HCT116 (cell line): ENCODE data around the gene MAPKAPK5.

Experiments used
- ELF1 ChIP-seq: IDR thresholded peaks from 2 replicates; pipeline ENCODE4 v1.6.1; 2012; ENCODE audit warnings: low read depth, borderline replicate concordance
- EZH2 ChIP-seq: fragments of 200-600 bp; sonication (generic); IDR thresholded peaks from 2 replicates; pipeline ENCODE4 v1.6.1; 2017; ENCODE audit warnings: antibody characterized with exemption, mixed run types
- JUND ChIP-seq: IDR thresholded peaks from 2 replicates; pipeline ENCODE4 v1.6.1; 2012
- POLR2A ChIP-seq: IDR thresholded peaks from 2 replicates; pipeline ENCODE4 v1.7.0; 2011; ENCODE audit warnings: borderline replicate concordance; ENCODE audit not compliant: insufficient read depth, insufficient read length; ENCODE audit errors: extremely low read depth
- POLR2AphosphoS5 ChIP-seq: IDR thresholded peaks from 2 replicates; pipeline ENCODE4 v1.6.1; 2011; ENCODE audit warnings: mild to moderate bottlenecking, low read depth, low read length, moderate library complexity
- RAD21 ChIP-seq: IDR thresholded peaks from 2 replicates; pipeline ENCODE4 v1.6.1; 2012; ENCODE audit warnings: low read depth, mild to moderate bottlenecking
- ZNF274 ChIP-seq: fragments of 200-500 bp; sonication (Bioruptor generic); IDR thresholded peaks from 2 replicates; pipeline ENCODE4 v1.6.1; 2014; ENCODE audit warnings: mild to moderate bottlenecking, low read depth, low read length, inconsistent platforms
- TF ChIP-seq, protein P1 (sequence below), 3 experiments: fragments of 200-600 bp in 1 of 3; sonication (generic) in 1 of 3; IDR thresholded peaks in 2 of 3; conservative IDR thresholded peaks in 1 of 3; 2 replicates each; pipeline ENCODE4 v1.5.1; 2012 to 2017; ENCODE audit warnings: low read depth in 2 of 3, low read length in 2 of 3, antibody characterized with exemption in 1 of 3, borderline replicate concordance in 1 of 3, control low read depth in 1 of 3, mild to moderate bottlenecking in 1 of 3, mixed read lengths in 1 of 3, mixed run types in 1 of 3, moderate library complexity in 1 of 3; ENCODE audit not compliant: insufficient read depth in 1 of 3
- TF ChIP-seq, protein P2 (sequence below): IDR thresholded peaks from 2 replicates; pipeline ENCODE4 v1.6.1; 2012
- TF ChIP-seq, protein P3 (sequence below): IDR thresholded peaks from 2 replicates; pipeline ENCODE4 v1.6.1; 2012
- TF ChIP-seq, protein P4 (sequence below): IDR thresholded peaks from 2 replicates; pipeline ENCODE4 v1.6.1; 2012; ENCODE audit warnings: low read depth

DNA sequence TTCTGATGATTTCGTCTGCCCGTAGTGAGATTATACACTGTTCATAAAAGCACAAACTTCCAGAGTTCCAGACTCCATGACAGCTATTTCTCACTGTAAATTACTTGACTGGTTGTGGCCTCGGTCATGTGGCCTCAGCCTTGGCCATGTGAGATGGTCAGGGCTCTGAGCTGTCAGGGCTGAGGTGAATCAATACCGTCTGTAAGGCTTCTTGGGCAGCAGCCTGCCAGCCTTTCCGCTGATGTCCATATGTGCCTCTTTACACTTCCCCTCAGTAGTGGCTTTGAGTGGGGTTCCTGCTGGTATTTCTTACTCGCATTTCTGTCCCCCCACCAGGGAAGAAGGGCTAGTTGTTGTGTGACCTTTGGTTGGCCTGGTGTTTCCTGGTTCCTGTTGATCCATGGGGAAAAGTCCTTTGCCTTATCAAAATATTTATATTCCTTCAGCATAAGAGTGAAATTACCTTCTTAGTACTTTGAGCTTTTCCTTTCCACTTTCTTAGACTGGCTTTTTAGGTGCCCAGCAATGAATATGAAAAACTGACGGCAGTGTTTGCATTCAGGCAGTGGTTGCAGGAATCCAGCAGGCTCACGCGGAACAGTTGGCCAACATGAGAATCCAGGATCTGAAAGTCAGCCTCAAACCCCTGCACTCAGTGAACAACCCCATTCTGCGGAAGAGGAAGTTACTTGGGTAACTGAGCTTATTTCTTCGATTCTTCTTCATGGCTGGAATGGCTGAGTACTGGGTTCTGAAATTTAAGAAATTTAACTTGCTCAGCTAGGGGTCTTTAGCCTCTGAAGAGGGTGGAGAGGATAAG, 46.1 kb downstream of the MAPKAPK5 start:
- TF ChIP-seq POLR2AphosphoS5 (no peak), POLR2A (no peak), RAD21 (no peak), EZH2 (no peak), ZNF274 (no peak), ELF1 (no peak), JUND (no peak)
- TF ChIP-seq, protein P1, sequence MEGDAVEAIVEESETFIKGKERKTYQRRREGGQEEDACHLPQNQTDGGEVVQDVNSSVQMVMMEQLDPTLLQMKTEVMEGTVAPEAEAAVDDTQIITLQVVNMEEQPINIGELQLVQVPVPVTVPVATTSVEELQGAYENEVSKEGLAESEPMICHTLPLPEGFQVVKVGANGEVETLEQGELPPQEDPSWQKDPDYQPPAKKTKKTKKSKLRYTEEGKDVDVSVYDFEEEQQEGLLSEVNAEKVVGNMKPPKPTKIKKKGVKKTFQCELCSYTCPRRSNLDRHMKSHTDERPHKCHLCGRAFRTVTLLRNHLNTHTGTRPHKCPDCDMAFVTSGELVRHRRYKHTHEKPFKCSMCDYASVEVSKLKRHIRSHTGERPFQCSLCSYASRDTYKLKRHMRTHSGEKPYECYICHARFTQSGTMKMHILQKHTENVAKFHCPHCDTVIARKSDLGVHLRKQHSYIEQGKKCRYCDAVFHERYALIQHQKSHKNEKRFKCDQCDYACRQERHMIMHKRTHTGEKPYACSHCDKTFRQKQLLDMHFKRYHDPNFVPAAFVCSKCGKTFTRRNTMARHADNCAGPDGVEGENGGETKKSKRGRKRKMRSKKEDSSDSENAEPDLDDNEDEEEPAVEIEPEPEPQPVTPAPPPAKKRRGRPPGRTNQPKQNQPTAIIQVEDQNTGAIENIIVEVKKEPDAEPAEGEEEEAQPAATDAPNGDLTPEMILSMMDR (IDR thresholded peaks at IDR 0.05 in 2 of 3, conservative IDR thresholded peaks at IDR 0.05 in 1 of 3; ENCODE audit: borderline replicate concordance in 1 of 3, insufficient read depth in 1 of 3, low read depth in 2 of 3, low read length in 2 of 3): no peak
- TF ChIP-seq, protein P2, sequence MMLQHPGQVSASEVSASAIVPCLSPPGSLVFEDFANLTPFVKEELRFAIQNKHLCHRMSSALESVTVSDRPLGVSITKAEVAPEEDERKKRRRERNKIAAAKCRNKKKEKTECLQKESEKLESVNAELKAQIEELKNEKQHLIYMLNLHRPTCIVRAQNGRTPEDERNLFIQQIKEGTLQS: no peak
- TF ChIP-seq, protein P3, sequence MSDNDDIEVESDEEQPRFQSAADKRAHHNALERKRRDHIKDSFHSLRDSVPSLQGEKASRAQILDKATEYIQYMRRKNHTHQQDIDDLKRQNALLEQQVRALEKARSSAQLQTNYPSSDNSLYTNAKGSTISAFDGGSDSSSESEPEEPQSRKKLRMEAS: no peak
- TF ChIP-seq, protein P4, sequence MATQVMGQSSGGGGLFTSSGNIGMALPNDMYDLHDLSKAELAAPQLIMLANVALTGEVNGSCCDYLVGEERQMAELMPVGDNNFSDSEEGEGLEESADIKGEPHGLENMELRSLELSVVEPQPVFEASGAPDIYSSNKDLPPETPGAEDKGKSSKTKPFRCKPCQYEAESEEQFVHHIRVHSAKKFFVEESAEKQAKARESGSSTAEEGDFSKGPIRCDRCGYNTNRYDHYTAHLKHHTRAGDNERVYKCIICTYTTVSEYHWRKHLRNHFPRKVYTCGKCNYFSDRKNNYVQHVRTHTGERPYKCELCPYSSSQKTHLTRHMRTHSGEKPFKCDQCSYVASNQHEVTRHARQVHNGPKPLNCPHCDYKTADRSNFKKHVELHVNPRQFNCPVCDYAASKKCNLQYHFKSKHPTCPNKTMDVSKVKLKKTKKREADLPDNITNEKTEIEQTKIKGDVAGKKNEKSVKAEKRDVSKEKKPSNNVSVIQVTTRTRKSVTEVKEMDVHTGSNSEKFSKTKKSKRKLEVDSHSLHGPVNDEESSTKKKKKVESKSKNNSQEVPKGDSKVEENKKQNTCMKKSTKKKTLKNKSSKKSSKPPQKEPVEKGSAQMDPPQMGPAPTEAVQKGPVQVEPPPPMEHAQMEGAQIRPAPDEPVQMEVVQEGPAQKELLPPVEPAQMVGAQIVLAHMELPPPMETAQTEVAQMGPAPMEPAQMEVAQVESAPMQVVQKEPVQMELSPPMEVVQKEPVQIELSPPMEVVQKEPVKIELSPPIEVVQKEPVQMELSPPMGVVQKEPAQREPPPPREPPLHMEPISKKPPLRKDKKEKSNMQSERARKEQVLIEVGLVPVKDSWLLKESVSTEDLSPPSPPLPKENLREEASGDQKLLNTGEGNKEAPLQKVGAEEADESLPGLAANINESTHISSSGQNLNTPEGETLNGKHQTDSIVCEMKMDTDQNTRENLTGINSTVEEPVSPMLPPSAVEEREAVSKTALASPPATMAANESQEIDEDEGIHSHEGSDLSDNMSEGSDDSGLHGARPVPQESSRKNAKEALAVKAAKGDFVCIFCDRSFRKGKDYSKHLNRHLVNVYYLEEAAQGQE: no peak
